ENCODE measurements around the gene DNMBP.

Gene DNMBP

DNA sequence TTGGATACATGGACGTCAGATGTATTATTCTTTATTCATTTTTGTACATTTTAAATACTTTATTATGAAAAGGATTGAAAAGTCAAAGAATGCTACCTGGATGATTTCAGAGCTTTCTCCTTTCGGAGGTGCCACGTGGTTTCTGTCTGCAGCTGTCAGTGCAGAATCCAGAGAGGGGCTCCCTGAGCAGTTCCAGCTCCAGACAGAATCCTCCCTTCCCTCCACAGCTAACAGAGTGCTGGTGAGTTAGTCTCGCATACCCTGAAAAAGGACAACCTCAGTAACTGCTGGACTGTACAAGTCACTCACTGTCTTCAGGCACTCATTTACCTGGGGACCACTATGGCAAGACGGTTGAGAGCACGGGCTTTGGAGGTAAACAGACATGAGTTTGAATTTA lies 10.9 kb downstream of the DNMBP start:
- TF ChIP-seq TCF12 (IDR thresholded peaks at IDR 0.05; ENCODE audit: low read depth) (no peak), RAD21 (IDR thresholded peaks at IDR 0.05; ENCODE audit: low read depth) (no peak), EGR1 (IDR thresholded peaks at IDR 0.05) (no peak), ZBTB7A (IDR thresholded peaks at IDR 0.05; ENCODE audit: low read depth) (no peak), YY1 (IDR thresholded peaks at IDR 0.05; ENCODE audit: low read depth) (no peak), CEBPB (IDR thresholded peaks at IDR 0.05) (no peak), FOXM1 (IDR thresholded peaks at IDR 0.05; ENCODE audit: borderline replicate concordance, low read depth) (no peak), TAF1 (IDR thresholded peaks at IDR 0.05; ENCODE audit: low read depth) (no peak), CREB1 (IDR thresholded peaks at IDR 0.05; ENCODE audit: low read depth) (no peak), EP300 (IDR thresholded peaks at IDR 0.05; ENCODE audit: borderline replicate concordance) (no peak), TEAD4 (IDR thresholded peaks at IDR 0.05) (no peak), NFIC (IDR thresholded peaks at IDR 0.05) (no peak)
- TF ChIP-seq, protein P1, sequence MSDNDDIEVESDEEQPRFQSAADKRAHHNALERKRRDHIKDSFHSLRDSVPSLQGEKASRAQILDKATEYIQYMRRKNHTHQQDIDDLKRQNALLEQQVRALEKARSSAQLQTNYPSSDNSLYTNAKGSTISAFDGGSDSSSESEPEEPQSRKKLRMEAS (IDR thresholded peaks at IDR 0.05) = no peak
- TF ChIP-seq, protein P2, sequence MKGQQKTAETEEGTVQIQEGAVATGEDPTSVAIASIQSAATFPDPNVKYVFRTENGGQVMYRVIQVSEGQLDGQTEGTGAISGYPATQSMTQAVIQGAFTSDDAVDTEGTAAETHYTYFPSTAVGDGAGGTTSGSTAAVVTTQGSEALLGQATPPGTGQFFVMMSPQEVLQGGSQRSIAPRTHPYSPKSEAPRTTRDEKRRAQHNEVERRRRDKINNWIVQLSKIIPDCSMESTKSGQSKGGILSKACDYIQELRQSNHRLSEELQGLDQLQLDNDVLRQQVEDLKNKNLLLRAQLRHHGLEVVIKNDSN (IDR thresholded peaks at IDR 0.05) = no peak
- TF ChIP-seq, protein P3, sequence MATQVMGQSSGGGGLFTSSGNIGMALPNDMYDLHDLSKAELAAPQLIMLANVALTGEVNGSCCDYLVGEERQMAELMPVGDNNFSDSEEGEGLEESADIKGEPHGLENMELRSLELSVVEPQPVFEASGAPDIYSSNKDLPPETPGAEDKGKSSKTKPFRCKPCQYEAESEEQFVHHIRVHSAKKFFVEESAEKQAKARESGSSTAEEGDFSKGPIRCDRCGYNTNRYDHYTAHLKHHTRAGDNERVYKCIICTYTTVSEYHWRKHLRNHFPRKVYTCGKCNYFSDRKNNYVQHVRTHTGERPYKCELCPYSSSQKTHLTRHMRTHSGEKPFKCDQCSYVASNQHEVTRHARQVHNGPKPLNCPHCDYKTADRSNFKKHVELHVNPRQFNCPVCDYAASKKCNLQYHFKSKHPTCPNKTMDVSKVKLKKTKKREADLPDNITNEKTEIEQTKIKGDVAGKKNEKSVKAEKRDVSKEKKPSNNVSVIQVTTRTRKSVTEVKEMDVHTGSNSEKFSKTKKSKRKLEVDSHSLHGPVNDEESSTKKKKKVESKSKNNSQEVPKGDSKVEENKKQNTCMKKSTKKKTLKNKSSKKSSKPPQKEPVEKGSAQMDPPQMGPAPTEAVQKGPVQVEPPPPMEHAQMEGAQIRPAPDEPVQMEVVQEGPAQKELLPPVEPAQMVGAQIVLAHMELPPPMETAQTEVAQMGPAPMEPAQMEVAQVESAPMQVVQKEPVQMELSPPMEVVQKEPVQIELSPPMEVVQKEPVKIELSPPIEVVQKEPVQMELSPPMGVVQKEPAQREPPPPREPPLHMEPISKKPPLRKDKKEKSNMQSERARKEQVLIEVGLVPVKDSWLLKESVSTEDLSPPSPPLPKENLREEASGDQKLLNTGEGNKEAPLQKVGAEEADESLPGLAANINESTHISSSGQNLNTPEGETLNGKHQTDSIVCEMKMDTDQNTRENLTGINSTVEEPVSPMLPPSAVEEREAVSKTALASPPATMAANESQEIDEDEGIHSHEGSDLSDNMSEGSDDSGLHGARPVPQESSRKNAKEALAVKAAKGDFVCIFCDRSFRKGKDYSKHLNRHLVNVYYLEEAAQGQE (IDR thresholded peaks at IDR 0.05; ENCODE audit: low read depth) = no peak

DNA sequence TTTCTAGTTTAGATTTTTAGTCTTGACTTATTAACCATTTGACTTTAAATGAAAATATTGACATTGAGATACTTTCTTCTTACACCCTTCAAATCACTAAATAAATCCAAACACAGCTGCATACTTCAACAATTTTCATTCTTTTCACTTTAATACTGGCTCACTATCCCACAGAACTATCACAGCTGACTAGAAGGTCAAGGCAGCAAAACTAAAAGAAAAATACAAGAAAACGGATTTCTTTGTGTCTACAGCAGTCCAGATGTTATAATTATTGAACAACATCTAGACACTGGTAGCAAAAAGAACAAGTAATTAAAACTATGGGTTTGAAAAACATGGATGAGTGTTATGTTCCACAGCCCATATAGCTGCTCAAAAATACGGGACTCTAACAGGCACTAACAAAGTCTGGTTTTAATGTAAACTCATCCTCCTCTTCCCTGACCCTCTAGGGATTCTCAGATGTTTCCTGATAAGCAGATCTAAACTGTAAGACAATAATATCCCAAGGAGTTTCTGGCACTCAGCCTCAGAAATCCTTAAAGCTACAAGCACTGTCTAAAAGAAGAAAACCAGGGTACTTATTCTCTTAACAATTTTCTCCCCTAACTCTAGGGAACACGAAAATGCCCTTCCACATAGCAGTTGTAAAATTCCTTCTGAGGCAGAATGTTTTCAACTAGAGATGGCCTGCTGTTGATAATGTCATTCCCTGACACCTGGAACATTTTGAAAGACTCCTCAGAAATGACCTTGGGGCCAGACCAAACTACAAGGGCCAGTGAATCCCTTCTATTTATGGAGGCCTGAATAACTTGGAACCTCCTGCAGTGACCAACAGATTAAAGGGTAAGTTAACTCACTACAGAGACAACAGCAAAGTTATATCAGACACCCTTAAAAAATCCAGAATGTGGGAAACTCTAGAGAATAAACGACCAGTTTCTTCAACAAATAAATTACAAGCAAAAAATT lies 12.8 kb downstream of the DNMBP start:
- TF ChIP-seq FOXM1 (IDR thresholded peaks at IDR 0.05; ENCODE audit: borderline replicate concordance, low read depth) (no peak), TEAD4 (IDR thresholded peaks at IDR 0.05) (no peak), EGR1 (IDR thresholded peaks at IDR 0.05) (no peak), ZBTB7A (IDR thresholded peaks at IDR 0.05; ENCODE audit: low read depth) (no peak), TAF1 (IDR thresholded peaks at IDR 0.05; ENCODE audit: low read depth) (no peak), EP300 (IDR thresholded peaks at IDR 0.05; ENCODE audit: borderline replicate concordance) (no peak), CREB1 (IDR thresholded peaks at IDR 0.05; ENCODE audit: low read depth) (no peak), YY1 (IDR thresholded peaks at IDR 0.05; ENCODE audit: low read depth) (no peak), CEBPB (IDR thresholded peaks at IDR 0.05) (no peak), NFIC (IDR thresholded peaks at IDR 0.05) (no peak), TCF12 (IDR thresholded peaks at IDR 0.05; ENCODE audit: low read depth) (no peak), RAD21 (IDR thresholded peaks at IDR 0.05; ENCODE audit: low read depth) (no peak)
- TF ChIP-seq, protein P1 (IDR thresholded peaks at IDR 0.05) = no peak
- TF ChIP-seq, protein P2 (IDR thresholded peaks at IDR 0.05) = no peak
- TF ChIP-seq, protein P3 (IDR thresholded peaks at IDR 0.05; ENCODE audit: low read depth) = no peak

DNA sequence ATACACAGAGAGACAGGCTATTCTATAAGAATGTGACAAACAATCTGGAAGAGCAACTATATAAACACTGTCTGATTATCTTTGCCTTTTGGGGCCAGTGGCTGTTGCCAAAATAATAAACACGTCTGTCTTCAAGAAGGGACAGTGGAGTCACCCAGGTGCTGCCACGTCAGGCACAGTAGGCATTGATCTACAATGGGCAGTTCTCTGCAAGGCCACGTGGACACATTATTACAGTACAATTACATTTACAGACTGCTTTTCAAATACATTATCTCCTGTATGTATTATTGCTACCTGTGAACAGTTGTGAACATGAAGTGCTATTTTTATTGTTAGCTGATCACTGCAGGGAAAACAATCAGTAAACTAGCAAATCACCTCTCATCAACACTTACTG lies 14.0 kb downstream of the DNMBP start:
- TF ChIP-seq FOXM1 (IDR thresholded peaks at IDR 0.05; ENCODE audit: borderline replicate concordance, low read depth) = no peak
- no peak for TF ChIP-seq CEBPB (IDR thresholded peaks at IDR 0.05)
- TF ChIP-seq TCF12 (IDR thresholded peaks at IDR 0.05; ENCODE audit: low read depth) = no peak
- TF ChIP-seq EGR1 (IDR thresholded peaks at IDR 0.05) = no peak
- TF ChIP-seq EP300 (IDR thresholded peaks at IDR 0.05; ENCODE audit: borderline replicate concordance) = no peak
- no peak for TF ChIP-seq YY1 (IDR thresholded peaks at IDR 0.05; ENCODE audit: low read depth)
- no peak for TF ChIP-seq ZBTB7A (IDR thresholded peaks at IDR 0.05; ENCODE audit: low read depth)
- TF ChIP-seq, protein P1 (IDR thresholded peaks at IDR 0.05) = no peak
- TF ChIP-seq, protein P2 (IDR thresholded peaks at IDR 0.05) = no peak
- TF ChIP-seq TEAD4 (IDR thresholded peaks at IDR 0.05) = no peak
- no peak for TF ChIP-seq RAD21 (IDR thresholded peaks at IDR 0.05; ENCODE audit: low read depth)
- no peak for TF ChIP-seq TAF1 (IDR thresholded peaks at IDR 0.05; ENCODE audit: low read depth)
- no peak for TF ChIP-seq CREB1 (IDR thresholded peaks at IDR 0.05; ENCODE audit: low read depth)
- TF ChIP-seq, protein P3 (IDR thresholded peaks at IDR 0.05; ENCODE audit: low read depth) = no peak
- no peak for TF ChIP-seq NFIC (IDR thresholded peaks at IDR 0.05)

All from Ishikawa (cell line).